Fibroblast of skin of abdomen (primary cell): ENCODE results near the gene DPEP2. TPM values are rescaled to one million over a fixed set of nuclear protein-coding genes. Genes with fewer than 3 reads are reported as not detected.
"Not testable (repeated sequence)": the region's sequence is repeated elsewhere in the genome, so short reads cannot be mapped to it uniquely, and the experiment has no call there.

Source experiments
- DNase-seq: peaks from one replicate; pipeline ENCODE4 v3.0.0-alpha.2; 2013
- polyA plus RNA-seq, 2 experiments: library from polyadenylated mRNA; unstranded; fragments of 120-200 nt; gene quantifications; one replicate each; pipeline ENCODE4 v1.2.1, GENCODE V29; 2013; ENCODE audit not compliant: insufficient read length in 2 of 2

The DPEP2 gene
- polyA plus RNA-seq (2013, experiment 1 of 2; ENCODE audit: insufficient read length), result 0.23 TPM
- 0.20 TPM for polyA plus RNA-seq (2013, experiment 2 of 2; ENCODE audit: insufficient read length)

GRCh38 chr16:67998779-67999688, at the start of gene DPEP2:
TSS of gene DPEP2 (minus strand) at chr16:67999484. CDS start at chr16:67993212, 6,272 bp downstream.
- DNase-seq, result not testable (repeated sequence)

GRCh38 chr16:68047987-68048386, 48.7 kb upstream of the DPEP2 start:
- no peak for DNase-seq

GRCh38 chr16:68046106-68046505, 46.8 kb upstream of the DPEP2 start:
- no peak for DNase-seq

- no peak for DNase-seq
Measured at GRCh38 chr16:68041783-68042182, 42.5 kb upstream of the DPEP2 start.

- peak; percentile 40 for DNase-seq
Measured at GRCh38 chr16:68040506-68041288, 41.4 kb upstream of the DPEP2 start.

- DNase-seq, result no peak
Measured at GRCh38 chr16:68037841-68038597, 38.7 kb upstream of the DPEP2 start.

- no peak for DNase-seq
Measured at GRCh38 chr16:68035227-68035626, 35.9 kb upstream of the DPEP2 start.

GRCh38 chr16:68033101-68033500, 33.8 kb upstream of the DPEP2 start:
- peak; percentile 4 for DNase-seq

- DNase-seq, result no peak
Measured at GRCh38 chr16:68031951-68032350, 32.7 kb upstream of the DPEP2 start.

- DNase-seq, result not testable (repeated sequence)
Measured at GRCh38 chr16:68030108-68030507, 30.8 kb upstream of the DPEP2 start.

- no peak for DNase-seq
Measured at GRCh38 chr16:68028996-68029395, 29.7 kb upstream of the DPEP2 start.

GRCh38 chr16:68022728-68023537, 23.6 kb upstream of the DPEP2 start, which contains the start of the genes DDX28 and DUS2:
TSS of gene DDX28 (minus strand) at chr16:68023232. CDS start at chr16:68023202, 30 bp downstream.
TSS of gene DUS2 (plus strand) at chr16:68023284. CDS start at chr16:68038024, 14,740 bp downstream.
- DNase-seq, result peak; percentile 91

- DNase-seq, result no peak
Measured at GRCh38 chr16:68022278-68022727, 23.0 kb upstream of the DPEP2 start.

GRCh38 chr16:68021490-68021889, 22.2 kb upstream of the DPEP2 start:
- DNase-seq, result no peak

GRCh38 chr16:68019167-68019680, 19.9 kb upstream of the DPEP2 start:
- DNase-seq, result no peak

GRCh38 chr16:68015681-68016080, 16.4 kb upstream of the DPEP2 start, which contains the start of gene DPEP2NB:
TSS of gene DPEP2NB (minus strand) at chr16:68015911. CDS start at chr16:68015770, 141 bp downstream.
- DNase-seq, result no peak

- DNase-seq, result no peak
Measured at GRCh38 chr16:68013440-68013839, 14.2 kb upstream of the DPEP2 start.

- not testable (repeated sequence) for DNase-seq
Measured at GRCh38 chr16:68009872-68010271, 10.6 kb upstream of the DPEP2 start.

- DNase-seq, result no peak
Measured at GRCh38 chr16:68009157-68009735, 10.0 kb upstream of the DPEP2 start.

- DNase-seq, result no peak
Measured at GRCh38 chr16:68005786-68006286, 6.6 kb upstream of the DPEP2 start.
